Limb (tissue), 2 donors: Measurements from ENCODE around the gene PTK6.
"Not testable (repeated sequence)": the region's sequence is repeated elsewhere in the genome, so short reads cannot be mapped to it uniquely, and the experiment has no call there.

Experiments
- DNase-seq, 2 donors: peaks; one replicate each; pipeline ENCODE4 v3.0.0-alpha.2; 2016; ENCODE audit errors: extremely low spot score in 2 of 2

The PTK6 gene

GRCh38 chr20:63568986-63569949 lies 32.1 kb upstream of the PTK6 start:
- no peak for DNase-seq

GRCh38 chr20:63568170-63568981 lies 31.2 kb upstream of the PTK6 start:
- no peak for DNase-seq

GRCh38 chr20:63567386-63568169 lies 30.4 kb upstream of the PTK6 start:
- no peak for DNase-seq

GRCh38 chr20:63567136-63567385 lies 29.9 kb upstream of the PTK6 start:
- DNase-seq = no peak

GRCh38 chr20:63566395-63567135 lies 29.4 kb upstream of the PTK6 start:
- no peak for DNase-seq

- no peak for DNase-seq
These were observed 28.6 kb upstream of the PTK6 start for GRCh38 chr20:63565699-63566335.

- DNase-seq = no peak
These were observed 28.0 kb upstream of the PTK6 start for GRCh38 chr20:63565021-63565698.

- DNase-seq = no peak
These were observed 27.0 kb upstream of the PTK6 start for GRCh38 chr20:63564036-63564810.

GRCh38 chr20:63563225-63563935 lies 26.2 kb upstream of the PTK6 start:
- DNase-seq = no peak

GRCh38 chr20:63562461-63563224 lies 25.5 kb upstream of the PTK6 start:
- DNase-seq = no peak

GRCh38 chr20:63561624-63562396 lies 24.6 kb upstream of the PTK6 start:
- no peak for DNase-seq

GRCh38 chr20:63560856-63561609 lies 23.9 kb upstream of the PTK6 start:
- no peak for DNase-seq

- no peak for DNase-seq
These were observed 23.2 kb upstream of the PTK6 start for GRCh38 chr20:63560333-63560805.

GRCh38 chr20:63559485-63560332 lies 22.5 kb upstream of the PTK6 start:
- not testable (repeated sequence) for DNase-seq

GRCh38 chr20:63558804-63559484 lies 21.8 kb upstream of the PTK6 start:
- DNase-seq = no peak
